HG02798 (cell line): Measurements from ENCODE around the gene STOML1.
"Not testable (repeated sequence)": the region's sequence is repeated elsewhere in the genome, so short reads cannot be mapped to it uniquely, and the experiment has no call there.

Experiments
- ATAC-seq: cut with Tn5 transposase; IDR thresholded peaks from one replicate; pipeline ENCODE4 v1.9.1; 2021; ENCODE audit warnings: mild to moderate bottlenecking; ENCODE audit not compliant: unreplicated experiment, poor library complexity

STOML1 gene

DNA sequence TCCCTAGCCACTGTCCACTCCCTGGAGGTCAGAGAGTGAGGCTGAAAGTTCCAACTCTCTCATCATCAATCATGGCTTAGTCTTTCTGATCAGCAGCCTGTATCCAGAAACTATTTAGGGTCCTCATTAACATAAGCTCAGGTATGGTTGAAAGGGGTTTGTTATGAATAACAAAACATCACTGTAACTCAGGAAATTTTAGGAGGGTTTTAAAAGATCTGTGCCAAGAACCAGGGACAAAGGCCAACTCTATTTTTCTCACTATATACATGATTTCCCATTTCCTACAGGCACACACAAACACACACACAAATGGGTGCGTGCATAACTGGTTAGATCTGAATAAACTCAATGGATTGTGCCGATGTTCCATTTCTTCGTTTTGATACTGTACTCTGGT, 23.6 kb downstream of the STOML1 start:
- no peak for ATAC-seq

DNA sequence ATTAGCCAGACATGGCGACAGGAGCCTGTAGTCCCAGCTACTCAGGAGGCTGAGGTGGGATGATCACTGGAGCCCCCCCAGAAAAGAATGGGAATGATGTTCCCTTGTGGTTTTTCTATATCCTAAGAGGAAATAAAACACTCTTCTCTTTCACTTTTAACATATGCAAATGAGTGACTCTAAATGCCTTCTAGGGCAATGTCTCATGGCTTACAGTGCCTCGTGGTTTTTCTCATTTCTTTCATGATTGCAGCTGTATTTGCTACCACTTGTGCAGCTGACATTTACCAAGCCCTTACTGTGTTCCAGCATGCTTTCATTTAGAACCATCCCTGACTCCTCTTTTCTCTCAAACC, 26.4 kb downstream of the STOML1 start:
- peak; percentile 53 for ATAC-seq

DNA sequence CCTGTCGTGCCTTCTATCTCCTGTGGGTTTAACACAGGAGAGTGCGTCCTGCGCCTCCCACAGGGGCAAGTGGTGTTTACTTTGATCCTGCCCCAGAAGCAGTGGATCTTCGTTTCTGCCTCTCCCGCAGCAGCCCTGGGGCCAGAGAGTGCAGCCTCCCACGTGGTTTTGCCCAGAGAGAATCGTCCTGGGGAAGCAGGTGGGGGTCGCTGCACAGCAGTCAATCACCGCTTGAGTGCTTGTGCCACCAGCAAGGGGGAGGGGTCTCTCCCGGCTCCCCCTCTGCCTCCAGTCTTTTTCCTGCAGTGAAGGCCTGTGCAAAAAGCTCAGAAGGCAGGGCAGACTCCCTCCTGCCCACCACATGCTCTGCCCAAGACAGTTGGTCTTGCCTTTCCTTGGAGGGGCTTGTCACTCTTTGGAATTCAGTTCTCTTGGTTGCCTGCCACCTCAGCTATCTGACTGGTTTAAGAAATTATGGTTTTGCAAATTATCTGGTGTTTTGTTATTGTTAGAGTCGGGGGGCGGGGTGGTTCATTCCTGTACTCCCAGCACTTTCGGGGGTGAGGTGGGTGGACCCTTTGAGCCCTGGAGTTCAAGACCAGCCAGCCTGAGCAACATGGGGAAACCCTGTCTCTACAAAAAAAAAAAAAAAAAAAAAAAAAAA, 26.9 kb downstream of the STOML1 start:
- ATAC-seq = peak; percentile 28

DNA sequence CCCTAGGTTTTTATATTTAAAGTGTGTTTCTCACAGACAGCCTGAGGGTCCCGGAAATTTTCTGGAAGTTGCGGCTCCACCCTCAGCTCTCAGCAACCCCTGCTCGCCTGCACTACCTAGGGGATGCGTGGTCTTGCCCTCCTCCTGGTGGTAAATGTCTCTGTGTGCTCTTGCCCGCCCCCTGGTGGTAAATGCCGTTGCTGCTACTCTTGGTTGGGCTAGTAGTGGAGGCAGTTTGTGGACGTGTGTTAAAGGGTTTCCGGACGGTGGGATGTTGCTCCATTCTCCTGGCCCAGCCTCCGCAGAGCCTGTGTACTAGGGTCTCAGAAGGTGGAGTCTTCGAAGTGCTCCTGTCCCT, 27.4 kb downstream of the STOML1 start:
- peak; percentile 69 for ATAC-seq

DNA sequence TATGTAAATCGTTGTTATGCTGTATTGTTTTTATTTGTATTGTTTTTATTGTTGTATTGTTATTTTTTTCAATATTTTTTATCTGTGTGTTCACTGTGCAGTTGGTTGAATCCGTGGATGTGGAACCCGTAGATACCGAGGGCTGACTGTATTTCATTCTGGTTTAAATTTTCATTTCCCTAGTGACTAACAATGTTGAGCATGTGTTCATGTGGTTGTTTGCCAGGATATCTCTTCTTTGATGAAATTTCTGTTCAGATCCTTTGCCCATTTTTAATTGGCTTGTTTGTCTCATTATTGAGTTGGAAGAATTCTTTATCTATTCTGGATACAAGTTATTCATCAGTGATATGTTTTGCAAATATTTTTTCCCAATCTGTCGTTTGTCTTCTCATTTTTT, 29.7 kb downstream of the STOML1 start:
- ATAC-seq = no peak

DNA sequence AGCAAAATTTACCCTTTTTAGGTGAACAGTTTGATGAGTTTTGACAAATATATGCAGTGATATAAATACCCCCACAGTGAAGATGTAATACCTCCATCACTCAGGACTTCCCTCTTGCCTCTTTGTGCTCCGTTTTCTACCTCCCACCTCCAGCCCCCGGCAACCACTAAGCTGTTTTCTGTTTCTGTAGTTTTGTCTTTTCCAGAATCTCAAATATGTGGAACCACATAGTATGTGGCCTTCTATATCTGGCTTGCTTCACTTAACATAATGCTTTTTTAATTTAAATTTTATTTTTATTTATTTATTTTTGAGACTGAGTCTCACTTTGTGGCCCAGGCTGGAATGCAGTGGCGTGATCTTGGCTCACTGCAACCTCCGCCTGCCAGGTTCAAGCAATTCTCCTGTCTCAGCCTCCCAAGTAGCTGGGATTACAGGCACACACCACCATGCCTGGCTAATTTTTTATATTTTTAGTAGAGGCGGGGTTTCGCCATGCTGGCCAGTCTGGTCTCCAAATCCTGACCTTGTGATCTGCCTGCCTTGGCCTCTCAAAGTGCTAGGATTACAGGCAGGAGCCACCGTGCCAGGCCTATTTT, 31.5 kb downstream of the STOML1 start:
- ATAC-seq = not testable (repeated sequence)

DNA sequence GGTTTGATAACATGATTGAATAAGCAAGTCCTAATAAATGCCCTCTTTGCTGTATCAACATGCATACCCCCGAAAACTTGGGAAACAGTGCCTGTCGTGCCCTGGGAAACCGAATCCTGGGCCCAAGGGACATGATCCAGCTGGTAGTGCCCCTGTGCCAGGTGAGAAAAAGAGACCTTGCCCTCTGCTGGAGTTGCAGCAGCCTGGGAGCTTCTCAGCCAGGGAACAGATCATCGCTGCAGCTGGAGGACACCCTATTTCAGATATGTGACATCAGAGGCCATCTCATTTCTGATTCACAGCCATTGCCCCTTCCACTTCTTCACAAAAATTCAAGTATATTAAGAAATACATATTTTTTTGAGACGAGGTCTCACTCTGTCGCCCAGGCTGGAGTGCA, 32.3 kb downstream of the STOML1 start:
- ATAC-seq = no peak

DNA sequence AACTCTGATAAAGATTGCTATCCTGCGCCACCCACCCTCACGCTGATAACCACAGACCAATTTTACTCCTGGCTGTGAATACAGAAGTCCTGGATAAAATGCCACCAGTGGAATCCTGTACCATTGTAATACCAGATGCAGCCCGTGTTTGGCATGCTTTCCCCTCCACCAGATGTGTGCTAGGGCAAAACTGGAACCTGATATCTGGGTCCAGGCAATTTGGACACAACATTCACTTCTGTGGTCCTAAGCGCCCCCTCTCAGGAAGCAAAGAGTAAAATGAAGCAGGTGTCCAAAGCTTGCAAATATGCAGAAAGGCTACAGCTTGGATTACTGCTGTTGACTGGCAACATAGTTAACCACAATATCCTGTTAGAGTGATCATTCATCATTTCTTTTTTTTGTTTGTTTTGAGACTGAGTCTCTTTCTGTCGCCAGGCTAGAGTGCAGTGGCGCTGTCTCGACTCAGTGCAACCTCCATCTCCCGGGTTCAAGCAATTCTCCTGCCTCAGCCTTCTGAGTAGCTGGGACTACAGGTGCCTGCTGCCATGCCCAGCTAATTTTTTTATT, 33.0 kb downstream of the STOML1 start:
- no peak for ATAC-seq

DNA sequence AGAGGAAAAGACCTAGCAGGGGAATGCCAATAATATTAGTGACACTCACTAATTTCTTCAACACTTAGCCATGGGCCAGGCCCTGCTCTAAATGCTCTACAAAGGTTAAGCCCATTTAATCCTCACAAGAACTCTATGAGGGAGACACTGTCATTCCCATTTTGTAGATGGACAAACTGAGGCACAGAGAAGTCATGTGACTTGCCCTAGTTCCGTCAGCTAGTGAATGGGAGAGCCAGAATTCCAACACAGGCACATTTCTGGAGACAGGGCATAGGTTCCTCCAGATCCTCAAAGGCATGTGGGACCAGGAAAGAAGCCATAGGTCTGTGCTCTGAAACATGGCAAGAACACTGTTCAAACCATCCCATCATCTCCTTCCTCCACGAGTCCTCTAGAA, 34.3 kb downstream of the STOML1 start:
- no peak for ATAC-seq

DNA sequence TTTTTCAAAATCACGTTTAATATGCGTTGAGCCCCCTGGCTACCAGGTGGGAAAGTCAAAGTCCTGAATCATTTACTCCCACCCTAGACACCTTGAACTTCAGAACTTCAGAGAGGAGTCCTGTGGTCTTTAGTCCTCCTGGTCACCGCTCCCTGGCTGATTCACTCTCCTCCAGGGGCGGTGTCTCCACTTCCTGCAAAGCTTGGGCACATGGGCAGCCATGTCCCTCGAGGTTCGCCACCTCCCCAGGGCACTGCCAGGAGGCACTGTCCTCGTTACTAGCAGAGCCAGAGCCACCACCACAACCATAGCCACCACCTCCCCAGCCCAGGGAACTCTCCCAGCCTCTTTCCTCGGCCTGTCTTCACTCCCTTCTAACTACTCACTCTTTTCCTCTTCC, 34.8 kb downstream of the STOML1 start:
- ATAC-seq = no peak

DNA sequence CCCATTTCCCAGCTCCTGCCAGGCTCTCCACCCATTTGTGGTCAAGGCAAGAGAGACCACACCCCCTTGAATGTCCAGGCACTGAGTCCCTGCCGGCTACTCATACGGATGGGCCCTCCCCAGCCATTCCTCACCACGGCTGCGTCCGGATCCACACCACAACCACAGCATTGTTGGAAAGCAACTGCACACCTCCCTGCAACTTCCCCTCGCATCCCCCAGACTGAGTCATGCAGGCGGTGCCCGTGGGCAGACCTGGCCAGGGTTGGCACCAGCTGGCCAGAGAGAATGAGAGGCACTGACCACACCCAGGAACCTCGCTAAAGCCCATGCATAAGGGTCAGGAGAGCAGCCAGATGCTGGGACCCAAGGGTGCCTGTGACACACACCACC, 35.4 kb downstream of the STOML1 start:
- no peak for ATAC-seq

DNA sequence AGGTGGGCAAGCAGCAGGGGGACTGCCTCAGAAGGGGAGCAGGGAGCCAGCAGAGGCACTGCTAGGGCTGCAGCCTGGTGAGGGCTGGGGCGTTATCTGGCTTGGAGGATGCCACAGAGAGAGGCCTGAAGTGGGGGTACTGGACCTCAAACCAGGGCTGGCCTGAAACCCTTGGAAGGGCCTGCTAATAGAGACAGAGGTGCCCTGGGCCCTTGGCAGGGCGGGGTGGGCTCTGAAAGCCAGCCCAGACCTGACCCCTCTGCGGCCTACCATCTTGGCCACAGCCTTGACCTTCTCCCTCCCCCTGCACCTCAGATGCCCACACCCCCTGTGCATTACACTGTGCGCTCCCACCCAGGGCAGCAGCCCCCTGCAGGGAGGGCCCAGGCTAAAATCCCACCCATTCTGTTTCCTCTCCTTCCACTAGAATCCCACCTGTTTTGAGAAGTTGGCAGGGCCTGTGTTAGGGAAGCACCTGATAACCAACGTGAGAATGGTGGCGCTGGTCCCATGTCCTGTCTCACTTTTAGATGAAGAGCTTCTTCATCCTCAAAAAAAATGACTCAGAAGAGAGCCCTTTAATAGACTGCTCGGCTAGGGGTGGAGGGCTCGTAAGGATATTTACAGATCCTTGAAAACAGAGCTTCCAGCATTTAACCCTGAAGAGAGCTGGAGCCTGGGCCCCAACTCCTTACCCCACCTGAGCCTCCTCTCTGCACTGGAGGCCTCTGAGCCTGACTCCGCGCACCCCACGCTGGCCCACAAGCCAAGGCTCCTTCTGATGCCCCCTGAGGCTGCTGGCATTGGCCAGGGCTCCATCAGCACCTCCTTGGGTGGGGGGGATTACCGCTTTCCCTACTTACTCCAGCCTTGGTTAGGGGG, 36.0 kb downstream of the STOML1 start:
- no peak for ATAC-seq

DNA sequence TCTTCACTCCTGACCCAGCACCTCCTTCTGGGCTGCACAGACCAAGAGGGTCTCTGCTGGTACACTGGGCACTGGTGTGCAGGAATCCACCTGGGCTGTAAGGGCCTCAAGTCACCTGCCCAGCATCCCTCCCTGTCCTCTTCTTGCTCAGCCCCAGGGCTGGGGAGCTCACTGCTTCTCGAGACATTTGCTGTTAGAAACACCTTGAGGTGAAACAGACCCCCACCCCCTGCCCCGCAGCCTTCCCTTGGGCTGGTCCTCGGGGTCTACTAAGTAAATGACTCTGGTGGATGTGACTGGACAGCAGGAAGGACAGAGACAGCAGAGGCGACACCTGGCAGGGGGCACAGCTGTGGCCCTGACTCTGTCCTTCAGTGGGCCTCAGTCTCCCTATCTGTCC, 36.8 kb downstream of the STOML1 start:
- no peak for ATAC-seq

DNA sequence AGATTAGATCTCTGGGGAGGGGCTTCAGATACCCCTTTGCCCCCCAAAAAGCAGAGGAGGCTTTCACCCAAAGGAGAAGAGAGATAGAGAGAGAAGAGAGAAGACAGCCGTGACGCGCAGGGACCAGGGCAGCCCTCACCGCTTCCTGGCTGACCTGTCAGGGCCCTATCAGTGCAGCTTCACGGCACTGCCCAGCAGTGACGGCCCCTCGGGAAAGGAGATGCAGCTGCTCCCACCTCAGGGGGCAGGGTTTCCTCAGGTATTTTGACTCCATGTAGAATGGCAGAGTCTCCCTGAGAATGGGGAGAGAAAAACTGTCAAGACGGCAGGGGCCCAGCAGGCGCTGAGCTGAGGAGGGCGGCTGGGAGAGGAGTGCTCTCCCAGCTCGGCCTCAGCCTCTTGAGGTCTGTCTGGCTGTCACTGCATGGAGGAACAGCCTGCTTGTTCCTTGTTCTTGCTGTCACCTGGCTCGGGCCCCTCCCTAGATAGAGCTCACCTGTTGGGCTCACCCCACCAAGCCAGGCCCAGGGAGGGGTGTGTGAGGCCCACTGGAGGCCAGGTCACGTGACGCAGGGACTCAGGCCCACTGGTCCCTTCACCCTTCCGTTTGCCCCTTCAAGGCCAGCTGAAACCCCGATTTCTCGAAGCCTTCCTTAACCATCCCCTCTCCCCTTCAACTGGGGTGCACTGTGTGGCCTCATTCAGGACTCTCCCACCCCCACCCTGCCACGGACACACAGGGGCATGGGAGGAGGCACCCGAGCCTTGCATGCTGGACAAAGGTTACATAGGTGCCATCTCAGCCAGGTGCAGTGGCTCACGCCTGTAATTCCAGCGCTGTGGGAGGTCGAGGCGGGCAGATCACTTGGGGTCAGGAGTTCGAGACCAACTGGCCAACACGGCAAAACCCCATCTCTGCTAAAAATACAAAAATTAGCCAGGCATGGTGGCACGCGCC, 37.6 kb downstream of the STOML1 start:
- ATAC-seq = no peak

DNA sequence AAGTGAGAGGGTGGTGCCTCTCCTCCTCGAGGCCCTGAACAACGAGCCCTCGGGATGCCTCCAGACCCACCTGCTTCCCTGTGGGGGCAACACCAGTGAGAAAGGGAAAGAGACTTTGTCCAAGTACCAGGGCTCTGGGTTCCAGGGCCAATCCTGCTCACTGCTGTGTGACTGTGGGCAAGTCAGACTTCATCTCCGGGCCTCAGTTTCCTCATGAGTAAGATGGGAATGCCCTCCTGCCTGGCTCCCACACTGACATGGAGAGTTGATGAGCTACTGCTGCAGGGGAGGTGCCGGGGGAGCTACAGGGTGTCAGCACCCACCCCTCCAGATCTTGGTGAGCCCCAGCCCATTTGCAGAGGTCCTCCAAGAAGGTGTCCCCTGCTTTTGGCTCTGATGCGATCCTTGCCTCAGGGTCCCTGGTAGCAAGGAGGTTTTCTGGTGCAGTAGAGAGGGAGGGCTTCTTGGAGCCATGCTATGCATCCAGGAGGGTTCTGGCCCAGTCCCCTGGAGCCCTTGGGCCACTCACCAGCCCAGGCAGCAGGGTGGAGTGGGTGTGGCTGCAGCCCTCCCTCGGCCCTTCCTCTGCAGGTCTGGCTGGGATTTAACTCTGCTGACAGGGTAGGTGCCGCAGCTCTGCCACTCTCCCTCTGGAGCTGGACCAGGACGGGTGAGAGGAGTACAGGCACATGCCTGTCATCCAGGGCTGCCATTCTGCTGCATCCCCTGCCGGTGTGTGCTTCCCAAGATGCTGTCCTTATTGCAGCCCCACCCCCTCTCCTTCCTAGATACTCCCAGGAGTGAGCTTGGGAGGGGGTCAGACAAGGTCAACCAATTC, 39.0 kb downstream of the STOML1 start:
- no peak for ATAC-seq

DNA sequence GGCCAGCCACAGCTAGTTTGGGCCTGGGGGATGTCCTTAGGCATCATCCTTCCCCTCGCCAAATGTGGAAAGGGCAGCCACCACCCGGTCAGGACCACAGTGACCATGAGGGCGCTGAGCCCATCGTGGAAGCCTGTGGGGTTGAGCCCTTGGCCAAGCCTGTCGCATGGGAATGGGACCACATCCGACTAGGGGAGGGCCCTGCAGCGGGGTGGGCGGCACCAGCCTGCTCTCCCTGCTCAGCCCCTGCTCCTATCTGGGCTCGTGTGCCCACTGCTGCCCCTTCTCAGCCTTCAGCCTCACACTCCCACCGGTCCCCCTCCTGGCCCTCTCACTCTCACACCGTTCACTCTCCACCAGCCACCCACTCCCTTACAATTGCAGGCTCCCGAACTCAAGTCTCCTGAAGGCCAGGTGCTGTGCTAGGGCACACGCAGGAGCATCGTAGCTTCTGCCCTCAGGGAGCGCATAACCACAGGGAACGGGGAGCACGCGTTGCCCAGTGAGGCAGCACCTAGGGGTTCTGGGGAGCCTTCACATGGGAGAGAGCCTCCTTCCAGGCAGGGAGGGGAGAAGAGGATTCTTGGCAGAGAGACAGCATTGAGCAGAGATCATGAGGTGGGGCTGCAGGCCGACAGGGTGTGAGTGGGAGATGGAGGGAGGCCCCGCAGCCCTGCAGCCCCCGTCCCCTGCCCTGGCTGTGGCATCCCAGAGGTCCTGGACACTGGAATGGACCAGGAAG, 39.8 kb downstream of the STOML1 start:
- no peak for ATAC-seq

DNA sequence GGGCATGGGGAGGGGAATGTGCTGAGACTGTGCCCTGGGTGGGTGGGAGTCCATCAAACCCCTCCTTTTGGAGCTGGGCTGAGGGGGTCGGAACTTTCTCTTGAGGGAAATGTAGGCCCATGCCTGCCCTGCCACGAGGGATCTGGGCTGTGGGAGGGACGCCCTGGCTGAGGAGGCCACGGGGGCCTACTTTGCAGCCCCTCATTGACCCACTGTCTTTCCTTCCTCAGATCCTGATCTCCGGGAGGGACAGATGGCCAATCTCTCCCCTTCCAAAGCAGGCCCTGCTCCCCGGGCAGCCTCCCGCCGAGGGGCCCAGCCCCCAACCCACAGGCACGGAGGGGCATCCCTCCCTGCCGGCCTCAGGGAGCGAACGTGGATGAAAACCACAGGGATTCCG, 40.5 kb downstream of the STOML1 start:
- no peak for ATAC-seq

DNA sequence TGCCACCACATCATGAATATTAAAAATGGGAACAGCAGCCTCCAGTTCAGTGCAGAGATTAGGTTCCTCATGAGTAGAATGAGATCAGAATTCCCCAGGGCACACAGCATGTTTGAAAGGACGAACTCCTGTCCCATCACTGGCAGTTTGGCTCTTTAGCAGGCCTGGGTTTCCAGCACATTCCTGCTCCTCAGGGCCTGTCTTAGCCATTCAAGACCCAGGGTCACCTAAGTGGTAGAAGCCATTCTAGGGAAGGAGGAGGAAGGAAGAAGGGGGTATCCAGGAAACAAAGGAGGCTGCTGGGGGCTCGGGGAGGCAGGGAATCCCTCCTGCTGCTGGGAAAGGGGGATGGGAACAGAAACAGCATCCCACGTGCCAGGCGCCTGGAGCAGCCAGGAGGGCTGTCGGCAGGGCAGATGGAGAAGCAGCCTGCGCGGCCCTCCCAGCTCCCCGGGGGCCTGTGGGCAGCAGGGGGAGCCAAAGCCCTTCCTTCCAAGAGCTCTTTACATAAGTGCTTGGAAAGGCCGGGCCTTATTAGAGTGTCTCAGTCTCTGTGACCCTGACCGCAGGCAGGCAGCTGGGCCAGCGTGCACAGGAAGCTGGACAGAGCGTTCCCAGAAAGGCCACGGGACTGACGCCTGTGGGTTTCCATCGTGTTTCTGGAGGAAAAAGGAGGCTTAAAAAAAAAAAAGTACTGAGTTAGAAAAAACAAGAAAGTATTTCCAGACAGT, 41.1 kb downstream of the STOML1 start:
- ATAC-seq = peak; percentile 61
